ENCODE data around the gene CCND2. TPM values are rescaled to one million over a fixed set of nuclear protein-coding genes. Genes with fewer than 3 reads are reported as not detected.
A peak's percentile ranks its signal among the peaks of the same experiment; 100 is the strongest.

CCND2 gene
- total RNA-seq, 1 donor from 2014 or later, result 57.7 TPM

DNA sequence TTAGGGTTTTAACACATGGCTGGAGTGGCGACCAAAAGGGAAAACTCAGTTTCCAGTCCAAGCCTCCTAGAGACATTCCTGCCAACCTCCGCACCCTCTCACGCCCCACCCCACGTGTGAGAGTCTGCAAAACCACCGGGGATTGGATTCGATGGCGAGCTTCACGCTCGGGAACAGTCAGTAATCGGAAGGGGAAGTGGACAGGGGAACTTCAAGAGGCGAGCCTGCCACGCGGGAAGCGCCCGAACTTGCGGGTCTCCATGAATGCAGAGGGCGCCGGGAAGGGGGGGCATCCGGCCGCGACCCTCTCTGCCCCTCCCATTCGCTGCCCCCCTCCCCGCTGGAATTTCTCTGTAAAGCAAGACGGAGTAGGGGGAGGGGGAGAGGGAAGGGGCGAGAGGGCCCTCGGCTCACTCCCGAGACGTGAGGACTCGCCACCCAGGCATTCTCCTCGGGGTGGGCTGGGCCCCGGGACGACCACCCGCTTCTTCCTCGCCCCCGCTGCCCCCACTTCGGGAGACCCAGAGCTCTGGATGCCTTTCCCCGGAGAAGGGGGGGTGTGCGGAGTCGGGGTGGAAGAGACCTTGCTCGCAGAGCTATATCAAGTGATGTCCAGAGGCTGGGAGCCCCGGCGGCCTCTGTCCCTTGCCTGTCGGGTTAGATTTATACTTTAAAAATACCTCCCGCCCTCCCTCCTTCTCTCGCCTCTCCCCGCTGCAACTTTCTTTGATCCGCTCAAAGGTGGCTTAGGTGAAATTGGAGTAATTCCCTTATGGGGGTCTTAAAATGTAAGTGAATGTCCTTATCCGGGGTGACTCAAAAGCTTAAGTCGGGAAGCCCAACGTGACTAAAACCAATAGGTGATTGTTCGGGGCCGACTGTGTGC is 2.5 kb upstream of the CCND2 start:
- Histone ChIP-seq H3K4me3 (peak overlapping the region; percentile 77), H3K27ac (peak overlapping the region; percentile 87), H3K9me3 (no peaks in the 10 kb centered on the region), H3K4me1 (peaks cover 60% of the 10 kb centered on the region), H3K27me3 (ENCODE audit: low read depth) (peaks cover 53% of the 10 kb centered on the region), H3K36me3 (no peaks in the 10 kb centered on the region)
- peak in 1 of 2 donors; percentile 1 for ATAC-seq
- DNase-seq, result peak; percentile 71
- TF ChIP-seq, protein P1, sequence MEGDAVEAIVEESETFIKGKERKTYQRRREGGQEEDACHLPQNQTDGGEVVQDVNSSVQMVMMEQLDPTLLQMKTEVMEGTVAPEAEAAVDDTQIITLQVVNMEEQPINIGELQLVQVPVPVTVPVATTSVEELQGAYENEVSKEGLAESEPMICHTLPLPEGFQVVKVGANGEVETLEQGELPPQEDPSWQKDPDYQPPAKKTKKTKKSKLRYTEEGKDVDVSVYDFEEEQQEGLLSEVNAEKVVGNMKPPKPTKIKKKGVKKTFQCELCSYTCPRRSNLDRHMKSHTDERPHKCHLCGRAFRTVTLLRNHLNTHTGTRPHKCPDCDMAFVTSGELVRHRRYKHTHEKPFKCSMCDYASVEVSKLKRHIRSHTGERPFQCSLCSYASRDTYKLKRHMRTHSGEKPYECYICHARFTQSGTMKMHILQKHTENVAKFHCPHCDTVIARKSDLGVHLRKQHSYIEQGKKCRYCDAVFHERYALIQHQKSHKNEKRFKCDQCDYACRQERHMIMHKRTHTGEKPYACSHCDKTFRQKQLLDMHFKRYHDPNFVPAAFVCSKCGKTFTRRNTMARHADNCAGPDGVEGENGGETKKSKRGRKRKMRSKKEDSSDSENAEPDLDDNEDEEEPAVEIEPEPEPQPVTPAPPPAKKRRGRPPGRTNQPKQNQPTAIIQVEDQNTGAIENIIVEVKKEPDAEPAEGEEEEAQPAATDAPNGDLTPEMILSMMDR (IDR thresholded peaks at IDR 0.05), result no peak
- intact Hi-C loops (cut with DNase I), result no loop called here

DNA sequence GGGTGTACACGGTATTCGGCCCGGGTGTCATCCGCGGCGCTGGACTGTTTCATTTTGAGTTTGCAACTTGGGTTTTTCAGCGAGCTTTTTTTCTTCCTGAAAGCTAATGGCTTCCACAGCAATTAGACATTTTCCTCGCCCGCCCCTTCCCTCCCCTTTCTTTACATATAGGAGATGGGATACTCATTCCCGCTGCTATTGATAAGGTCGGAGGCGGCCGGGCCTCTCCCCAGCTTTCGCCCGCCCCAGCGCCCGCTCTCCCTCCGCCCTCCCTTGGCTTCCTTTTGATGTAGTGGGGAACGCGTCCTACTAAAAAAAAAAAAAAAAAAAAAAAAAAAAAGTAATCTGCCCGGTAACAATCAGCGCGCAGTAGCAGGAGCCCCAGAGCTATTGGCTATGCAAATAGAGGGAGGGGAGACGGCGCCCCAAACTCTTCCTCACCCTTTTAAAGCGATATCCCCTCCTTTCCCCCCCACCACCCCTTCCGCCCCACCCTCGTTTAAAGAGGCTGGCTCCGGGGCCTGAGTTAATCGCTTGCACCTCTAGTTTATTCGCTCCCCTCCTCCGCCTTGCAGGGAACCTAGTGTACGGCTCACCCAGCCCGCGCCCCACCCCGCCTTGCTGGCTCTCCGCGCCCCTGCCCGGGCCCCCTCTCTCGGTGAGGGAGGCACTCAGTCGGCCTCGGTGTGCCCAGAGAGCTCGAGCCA is 1.7 kb upstream of the CCND2 start:
- intact Hi-C loops (cut with DNase I), result no loop called here
- peaks cover 68% of the 10 kb centered on the region for H3K4me1 ChIP-seq
- no peaks in the 10 kb centered on the region for H3K36me3 ChIP-seq
- TF ChIP-seq, protein P1 (IDR thresholded peaks at IDR 0.05), result no peak
- H3K4me3 ChIP-seq, result peak overlapping the region; percentile 77
- DNase-seq, result peak; percentile 83
- H3K27me3 ChIP-seq (ENCODE audit: low read depth), result peaks cover 60% of the 10 kb centered on the region
- peak; percentile 60 to 74 for ATAC-seq
- H3K27ac ChIP-seq, result peak overlapping the region; percentile 87
- no peaks in the 10 kb centered on the region for H3K9me3 ChIP-seq

DNA sequence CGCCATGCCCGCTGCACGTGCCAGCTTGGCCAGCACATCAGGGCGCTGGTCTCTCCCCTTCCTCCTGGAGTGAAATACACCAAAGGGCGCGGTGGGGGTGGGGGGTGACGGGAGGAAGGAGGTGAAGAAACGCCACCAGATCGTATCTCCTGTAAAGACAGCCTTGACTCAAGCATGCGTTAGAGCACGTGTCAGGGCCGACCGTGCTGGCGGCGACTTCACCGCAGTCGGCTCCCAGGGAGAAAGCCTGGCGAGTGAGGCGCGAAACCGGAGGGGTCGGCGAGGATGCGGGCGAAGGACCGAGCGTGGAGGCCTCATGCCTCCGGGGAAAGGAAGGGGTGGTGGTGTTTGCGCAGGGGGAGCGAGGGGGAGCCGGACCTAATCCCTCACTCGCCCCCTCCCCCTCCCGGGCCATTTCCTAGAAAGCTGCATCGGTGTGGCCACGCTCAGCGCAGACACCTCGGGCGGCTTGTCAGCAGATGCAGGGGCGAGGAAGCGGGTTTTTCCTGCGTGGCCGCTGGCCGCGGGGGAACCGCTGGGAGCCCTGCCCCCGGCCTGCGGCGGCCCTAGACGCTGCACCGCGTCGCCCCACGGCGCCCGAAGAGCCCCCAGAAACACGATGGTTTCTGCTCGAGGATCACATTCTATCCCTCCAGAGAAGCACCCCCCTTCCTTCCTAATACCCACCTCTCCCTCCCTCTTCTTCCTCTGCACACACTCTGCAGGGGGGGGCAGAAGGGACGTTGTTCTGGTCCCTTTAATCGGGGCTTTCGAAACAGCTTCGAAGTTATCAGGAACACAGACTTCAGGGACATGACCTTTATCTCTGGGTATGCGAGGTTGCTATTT is 914 bp upstream of the CCND2 start:
- H3K4me3 ChIP-seq, result peak overlapping the region; percentile 77
- intact Hi-C loops (cut with DNase I), result no loop called here
- peaks cover 76% of the 10 kb centered on the region for H3K4me1 ChIP-seq
- no peaks in the 10 kb centered on the region for H3K9me3 ChIP-seq
- ATAC-seq (peak; percentile 1 to 2), DNase-seq (peak; percentile 69)
- H3K27me3 ChIP-seq (ENCODE audit: low read depth), result peaks cover 55% of the 10 kb centered on the region
- peak overlapping the region; percentile 87 for H3K27ac ChIP-seq
- H3K36me3 ChIP-seq, result peaks cover 3% of the 10 kb centered on the region
- TF ChIP-seq, protein P1 (IDR thresholded peaks at IDR 0.05), result no peak

DNA sequence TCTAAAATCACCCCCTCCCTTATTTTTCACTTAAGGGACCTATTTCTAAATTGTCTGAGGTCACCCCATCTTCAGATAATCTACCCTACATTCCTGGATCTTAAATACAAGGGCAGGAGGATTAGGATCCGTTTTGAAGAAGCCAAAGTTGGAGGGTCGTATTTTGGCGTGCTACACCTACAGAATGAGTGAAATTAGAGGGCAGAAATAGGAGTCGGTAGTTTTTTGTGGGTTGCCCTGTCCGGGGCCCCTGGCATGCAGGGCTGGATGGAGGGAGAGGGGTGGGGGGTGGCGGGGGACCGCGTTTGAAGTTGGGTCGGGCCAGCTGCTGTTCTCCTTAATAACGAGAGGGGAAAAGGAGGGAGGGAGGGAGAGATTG is 300 bp upstream of the CCND2 start:
- Histone ChIP-seq H3K27me3 (ENCODE audit: low read depth) (peaks cover 51% of the 10 kb centered on the region), H3K36me3 (peaks cover 5% of the 10 kb centered on the region), H3K9me3 (no peaks in the 10 kb centered on the region), H3K4me3 (peak overlapping the region; percentile 77), H3K4me1 (peaks cover 82% of the 10 kb centered on the region), H3K27ac (peak overlapping the region; percentile 87)
- DNase-seq, result no peak
- TF ChIP-seq, protein P1 (IDR thresholded peaks at IDR 0.05), result no peak
- ATAC-seq, result no peak
- intact Hi-C loops (cut with DNase I), result no loop called here

DNA sequence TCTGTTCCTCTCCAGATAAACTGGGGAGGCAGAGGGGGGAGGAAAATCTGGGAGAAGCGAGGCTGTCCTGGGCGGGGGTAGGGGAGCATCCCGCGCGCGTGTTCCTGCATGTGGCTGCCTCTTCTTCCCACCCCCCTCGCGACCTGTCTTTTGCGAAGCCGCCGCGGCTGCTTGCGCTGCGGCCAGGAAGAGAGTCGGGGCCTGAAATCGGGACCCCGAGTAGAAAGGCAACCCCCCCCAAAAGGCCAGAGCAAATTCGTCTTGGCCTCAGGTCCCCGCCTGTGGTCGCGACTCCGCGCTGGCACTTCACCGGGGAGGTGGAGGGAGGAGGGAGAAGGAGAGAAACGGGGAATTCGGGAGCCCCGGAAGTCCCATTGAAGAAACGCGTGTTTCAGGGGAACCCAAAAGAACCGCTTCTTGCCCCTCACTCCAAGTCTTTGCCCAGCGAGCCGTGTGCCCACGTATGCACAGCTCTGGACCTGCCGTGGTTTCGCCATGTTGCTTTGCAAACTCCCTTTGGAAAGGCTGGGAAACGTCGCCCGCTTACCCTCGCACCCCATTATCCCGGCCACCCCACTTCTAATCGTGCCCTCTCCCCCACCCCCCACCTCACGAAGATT is 944 bp downstream of the CCND2 start:
- ATAC-seq, result no peak
- H3K4me1 ChIP-seq, result peaks cover 86% of the 10 kb centered on the region
- TF ChIP-seq, protein P1 (IDR thresholded peaks at IDR 0.05), result no peak
- peak overlapping the region; percentile 87 for H3K27ac ChIP-seq
- H3K27me3 ChIP-seq (ENCODE audit: low read depth), result peaks cover 44% of the 10 kb centered on the region
- peak overlapping the region; percentile 77 for H3K4me3 ChIP-seq
- intact Hi-C loops (cut with DNase I), result no loop called here
- no peak for DNase-seq
- H3K36me3 ChIP-seq, result peaks cover 8% of the 10 kb centered on the region
- no peaks in the 10 kb centered on the region for H3K9me3 ChIP-seq

Measured in lower lobe of right lung (tissue), 2 donors.